Stomach (tissue), 9 donors: ENCODE results near the gene HS6ST2. TPM values are rescaled to one million over a fixed set of nuclear protein-coding genes. Genes with fewer than 3 reads are reported as not detected.
A peak's percentile ranks its signal among the peaks of the same experiment; 100 is the strongest.

Experiments used
- DNase-seq, 2 donors: peaks; one replicate each; pipeline versions ENCODE4 v3.0.0 to v3.0.0-alpha.2; 2013 to 2019
- H3K27ac ChIP-seq, 5 donors: fragments of 200-600 bp in 4 of 5; sonication (generic) in 4 of 5; one replicate each; pipeline ENCODE4 v1.5.1; 2013 to 2019; ENCODE audit warnings: mild to moderate bottlenecking in 1 of 5, moderate library complexity in 1 of 5
- H3K27me3 ChIP-seq, 3 donors: fragments of 200-600 bp; sonication (generic); one replicate each; pipeline ENCODE4 v1.5.1; 2017 to 2019; ENCODE audit warnings: mixed run types in 1 of 3
- H3K36me3 ChIP-seq, 4 donors: fragments of 200-600 bp; sonication (generic); 1 replicate in 3 of 4; 2 replicates in 1 of 4; pipeline ENCODE4 v1.5.1; 2016 to 2019
- H3K4me1 ChIP-seq, 4 donors: fragments of 200-600 bp; sonication (generic); one replicate each; pipeline ENCODE4 v1.5.1; 2016 to 2019
- H3K4me3 ChIP-seq, 4 donors: fragments of 200-600 bp; sonication (generic) in 3 of 4; one replicate each; pipeline ENCODE4 v1.5.1; 2016 to 2019; ENCODE audit warnings: mild to moderate bottlenecking in 1 of 4
- H3K9me3 ChIP-seq, 4 donors: fragments of 200-600 bp; sonication (generic); one replicate each; pipeline ENCODE4 v1.5.1; 2016 to 2019
- EP300 ChIP-seq: sonication (generic); formaldehyde crosslinking; IDR thresholded peaks from one replicate; pipeline ENCODE4 v1.6.1; 2017; ENCODE audit warnings: antibody characterized with exemption
- POLR2A ChIP-seq, 4 donors: fragments of 450-650 bp; IDR thresholded peaks; one replicate each; pipeline ENCODE4 v1.6.1; 2016; ENCODE audit warnings: antibody characterized with exemption in 4 of 4, control low read depth in 2 of 4, mild to moderate bottlenecking in 1 of 4, moderate library complexity in 1 of 4
- POLR2AphosphoS5 ChIP-seq, 3 donors: sonication (generic); formaldehyde crosslinking; IDR thresholded peaks; one replicate each; pipeline ENCODE4 v1.6.1; 2016; ENCODE audit warnings: antibody characterized with exemption in 3 of 3
- WGBS, 5 donors: extraction: QIAGEN DNeasy Blood & Tissue Kit in 3 of 5; methylation state at CpG; one replicate each; pipeline versions ENCODE4 v1.1.5 to v1.1.7; 2013 to 2018; 5-methylcytosine and 5-hydroxymethylcytosine counted together
- intact Hi-C: fragments of 100-400 bp; cut with DNase I; formaldehyde crosslinking; loops from one replicate; pipeline ENCODE4 v1.15.1; 2023; ENCODE audit warnings: low total_unique reads
- polyA plus RNA-seq, 3 donors: library from polyadenylated mRNA; stranded (reverse); fragments of 200-250 nt; gene quantifications; one replicate each; pipeline ENCODE4 v1.2.3, GENCODE V29; 2013
- total RNA-seq, 5 donors: library from RNA; depleted of rRNA; stranded (reverse); fragments of >200 nt; gene quantifications; one replicate each; pipeline versions ENCODE4 v1.1.0 to v1.2.3, GENCODE V29; 2014 to 2016
- TF ChIP-seq, protein P1 (sequence below), 7 experiments: fragments of 450-650 bp in 4 of 7; fragments of 200-600 bp in 3 of 7; sonication (generic) in 3 of 7; IDR thresholded peaks; one replicate each; pipeline ENCODE4 v1.5.1; 2016 to 2019; ENCODE audit warnings: antibody characterized with exemption in 7 of 7, control low read depth in 2 of 7, mild to moderate bottlenecking in 1 of 7
- donor health status: healthy with polysubstance abuse.
- donor health status: Bipolar disorder and iron deficiency.
- donor health status: healthy.

Gene HS6ST2
- total and polyA plus RNA-seq, 8 donors, result 0.25 to 4.0 (median 0.89) TPM; not detected in 1

DNA sequence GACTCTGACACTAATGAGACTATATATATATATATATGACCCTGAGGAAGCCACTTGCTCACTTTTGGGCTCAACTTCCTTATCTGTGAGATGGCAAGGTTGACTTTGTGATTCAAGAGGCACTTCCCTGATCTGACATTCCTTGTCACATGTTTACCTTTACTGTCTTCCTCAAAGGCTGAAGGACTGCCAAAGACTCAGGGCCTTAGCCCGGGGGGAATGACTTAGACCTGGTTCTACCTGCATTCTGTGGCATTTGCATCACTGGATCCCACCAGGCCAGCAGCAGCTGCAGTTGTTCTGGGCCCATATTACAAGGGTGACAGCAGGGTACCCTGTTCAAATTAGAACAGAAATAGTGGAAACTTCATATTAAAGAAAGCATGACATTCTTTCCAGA is 3.1 kb upstream of the HS6ST2 start:
- Histone ChIP-seq H3K36me3 (no peaks in the 10 kb centered on the region), H3K9me3 (peaks cover 0 to 9% (median 0%) of the 10 kb centered on the region in 4 donors), H3K27ac (no peak overlapping the region), H3K4me1 (peaks cover 8 to 24% (median 21%) of the 10 kb centered on the region in 4 donors), H3K27me3 (peaks cover 0 to 40% (median 35%) of the 10 kb centered on the region in 3 donors), H3K4me3 (no peak overlapping the region)
- DNase-seq, result no peak
- WGBS, 5 donors, result 65 to 100% (median 67%) methylated on average over 1 of the region's 1 CpG
- TF ChIP-seq POLR2A (IDR thresholded peaks at IDR 0.05), result no peak
- TF ChIP-seq POLR2AphosphoS5 (IDR thresholded peaks at IDR 0.05), result no peak
- TF ChIP-seq, protein P1, sequence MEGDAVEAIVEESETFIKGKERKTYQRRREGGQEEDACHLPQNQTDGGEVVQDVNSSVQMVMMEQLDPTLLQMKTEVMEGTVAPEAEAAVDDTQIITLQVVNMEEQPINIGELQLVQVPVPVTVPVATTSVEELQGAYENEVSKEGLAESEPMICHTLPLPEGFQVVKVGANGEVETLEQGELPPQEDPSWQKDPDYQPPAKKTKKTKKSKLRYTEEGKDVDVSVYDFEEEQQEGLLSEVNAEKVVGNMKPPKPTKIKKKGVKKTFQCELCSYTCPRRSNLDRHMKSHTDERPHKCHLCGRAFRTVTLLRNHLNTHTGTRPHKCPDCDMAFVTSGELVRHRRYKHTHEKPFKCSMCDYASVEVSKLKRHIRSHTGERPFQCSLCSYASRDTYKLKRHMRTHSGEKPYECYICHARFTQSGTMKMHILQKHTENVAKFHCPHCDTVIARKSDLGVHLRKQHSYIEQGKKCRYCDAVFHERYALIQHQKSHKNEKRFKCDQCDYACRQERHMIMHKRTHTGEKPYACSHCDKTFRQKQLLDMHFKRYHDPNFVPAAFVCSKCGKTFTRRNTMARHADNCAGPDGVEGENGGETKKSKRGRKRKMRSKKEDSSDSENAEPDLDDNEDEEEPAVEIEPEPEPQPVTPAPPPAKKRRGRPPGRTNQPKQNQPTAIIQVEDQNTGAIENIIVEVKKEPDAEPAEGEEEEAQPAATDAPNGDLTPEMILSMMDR (IDR thresholded peaks at IDR 0.05), result no peak
- no peak for TF ChIP-seq EP300
- intact Hi-C loops, result no loop called here

- intact Hi-C loops, result no loop called here
- DNase-seq, result peak in 1 of 2 donors; percentile 75
- Histone ChIP-seq H3K9me3 (peaks cover 0 to 14% (median 0%) of the 10 kb centered on the region in 4 donors), H3K4me3 (peak overlapping the region; percentile 42 to 54 (median 49)), H3K4me1 (peaks cover 8 to 29% (median 25%) of the 10 kb centered on the region in 4 donors), H3K36me3 (no peaks in the 10 kb centered on the region), H3K27me3 (peaks cover 0 to 54% (median 51%) of the 10 kb centered on the region in 3 donors), H3K27ac (peak overlapping the region in 1 of 5 donors; percentile 17)
- no peak for TF ChIP-seq POLR2A (IDR thresholded peaks at IDR 0.05)
- TF ChIP-seq, protein P1 (IDR thresholded peaks at IDR 0.05), result no peak
- TF ChIP-seq EP300, result no peak
- TF ChIP-seq POLR2AphosphoS5 (IDR thresholded peaks at IDR 0.05), result no peak
- 2 to 47% (median 12%) methylated on average over 11 to 86 of the region's 87 CpGs for WGBS, 5 donors
Measured at GRCh38 chrX:132957211-132958090, 978 bp downstream of the HS6ST2 start.

DNA sequence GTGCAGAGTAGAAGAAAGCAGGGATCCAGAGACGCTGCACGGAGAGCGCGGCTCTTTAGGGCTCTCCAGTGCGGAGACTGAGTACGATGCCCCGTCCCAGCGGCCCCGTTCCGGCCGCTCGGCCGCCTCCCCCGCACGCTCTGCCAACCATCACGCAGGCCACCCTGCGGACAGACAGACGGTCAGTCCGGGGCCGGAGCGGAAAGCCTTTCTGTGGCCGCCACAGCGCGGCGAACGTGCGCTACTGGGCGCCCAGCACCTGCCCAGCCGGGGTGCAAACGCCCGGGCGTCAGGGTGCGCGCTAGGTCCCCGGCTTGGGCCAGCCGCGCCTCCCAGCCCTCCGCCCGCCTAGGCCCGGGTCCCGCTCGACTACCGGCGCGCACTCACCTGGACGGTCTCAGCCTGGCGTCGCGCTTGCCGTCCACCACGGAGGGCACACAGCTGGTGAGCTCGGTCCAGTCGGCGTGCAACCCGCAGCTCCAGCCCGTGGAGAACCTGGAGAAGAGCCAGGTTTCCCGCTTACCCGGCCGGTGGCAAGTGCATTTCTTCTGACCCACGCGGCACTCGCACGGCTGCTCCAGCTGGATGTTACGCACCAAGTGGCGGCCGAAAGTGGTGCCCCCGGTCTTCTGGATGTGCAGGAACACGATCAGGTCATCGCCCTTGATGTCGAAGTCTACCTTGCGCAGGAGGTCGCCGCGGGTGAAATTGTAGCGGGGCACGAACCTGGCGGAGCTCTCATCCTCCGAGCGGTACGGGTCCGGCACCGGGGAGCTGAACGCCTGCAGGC is 1.8 kb downstream of the HS6ST2 start:
- 2 to 55% (median 7%) methylated on average over 16 to 80 of the region's 83 CpGs for WGBS, 5 donors
- Histone ChIP-seq H3K27ac (peak overlapping the region in 1 of 5 donors; percentile 17), H3K27me3 (peaks cover 0 to 54% (median 51%) of the 10 kb centered on the region in 3 donors), H3K4me3 (peak overlapping the region; percentile 42 to 54 (median 49)), H3K9me3 (peaks cover 0 to 14% (median 0%) of the 10 kb centered on the region in 4 donors), H3K36me3 (no peaks in the 10 kb centered on the region), H3K4me1 (peaks cover 8 to 29% (median 25%) of the 10 kb centered on the region in 4 donors)
- DNase-seq, result peak in 1 of 2 donors; percentile 42
- intact Hi-C loops, result no loop called here
- TF ChIP-seq POLR2A (IDR thresholded peaks at IDR 0.05) (no peak), EP300 (no peak)
- TF ChIP-seq, protein P1 (IDR thresholded peaks at IDR 0.05), result no peak

- 29 to 56% (median 44%) methylated on average over 9 to 11 of the region's 11 CpGs for WGBS, 5 donors
- Histone ChIP-seq H3K4me1 (peaks cover 8 to 29% (median 25%) of the 10 kb centered on the region in 4 donors), H3K9me3 (peaks cover 0 to 14% (median 0%) of the 10 kb centered on the region in 4 donors), H3K27ac (no peak overlapping the region), H3K4me3 (peak overlapping the region in 3 of 4 donors; percentile 42 to 54 (median 47)), H3K36me3 (no peaks in the 10 kb centered on the region), H3K27me3 (peaks cover 0 to 57% (median 51%) of the 10 kb centered on the region in 3 donors)
- intact Hi-C loops, result no loop called here
- TF ChIP-seq POLR2AphosphoS5 (IDR thresholded peaks at IDR 0.05) (no peak), POLR2A (IDR thresholded peaks at IDR 0.05) (no peak), EP300 (no peak)
- TF ChIP-seq, protein P1 (IDR thresholded peaks at IDR 0.05), result no peak
- peak in 1 of 2 donors; percentile 42 for DNase-seq
Measured at GRCh38 chrX:132955690-132956089, 2.7 kb downstream of the HS6ST2 start.
